Hematopoietic multipotent progenitor cell treated with erythropoietin and hydrocortisone succinate and interleukin-3 and kit ligand, for 17 days (in vitro differentiated cells): Measurements from ENCODE around the gene TACR2.

ENCODE experiments used
- DNase-seq: peaks from one replicate; pipeline ENCODE4 v3.0.0-alpha.2; 2015; ENCODE audit warnings: low spot score

TACR2 gene

DNA sequence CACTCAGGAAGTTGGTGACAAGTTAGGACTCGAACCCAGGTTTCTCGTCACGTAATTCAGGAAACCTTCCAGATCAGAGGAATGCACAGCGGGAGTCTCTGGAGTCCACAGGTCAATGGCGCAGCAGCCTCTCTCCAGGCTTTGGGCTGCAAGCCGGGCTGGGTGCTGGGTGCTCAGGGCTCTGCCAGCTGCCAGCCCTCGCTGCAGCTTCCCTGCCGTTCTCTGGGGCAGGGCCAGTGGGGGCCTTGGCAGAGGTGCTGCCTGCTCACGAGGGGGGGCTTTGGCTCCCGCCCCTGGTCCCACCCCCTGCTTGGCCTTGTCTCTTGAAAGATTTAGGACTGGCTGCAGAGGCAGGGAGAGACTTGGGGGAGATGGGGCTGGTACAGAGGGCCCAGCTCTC lies at the start of gene TACR2:
Gene TACR2, minus strand, starts transcription at position 224 of the 400 bp plus-strand sequence. CDS start 595 bp downstream, outside the sequence.
- DNase-seq = no peak

DNA sequence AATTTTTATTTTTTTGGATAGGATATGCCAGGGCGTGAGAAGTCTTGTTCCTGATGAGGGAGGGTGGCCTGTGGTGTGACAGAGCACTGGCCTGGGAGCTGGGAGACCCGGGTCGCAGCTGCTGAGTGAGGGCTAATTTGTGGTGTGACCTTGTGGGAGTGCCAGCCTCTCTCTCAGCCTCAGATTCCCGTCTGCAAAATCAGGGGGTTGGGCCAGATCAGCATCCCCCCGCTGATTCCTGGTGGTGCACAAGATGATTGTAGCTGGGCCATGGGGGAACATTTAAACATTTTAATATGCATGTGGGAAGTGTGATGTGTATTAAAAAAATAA lies 49.4 kb upstream of the TACR2 start:
- DNase-seq = no peak

DNA sequence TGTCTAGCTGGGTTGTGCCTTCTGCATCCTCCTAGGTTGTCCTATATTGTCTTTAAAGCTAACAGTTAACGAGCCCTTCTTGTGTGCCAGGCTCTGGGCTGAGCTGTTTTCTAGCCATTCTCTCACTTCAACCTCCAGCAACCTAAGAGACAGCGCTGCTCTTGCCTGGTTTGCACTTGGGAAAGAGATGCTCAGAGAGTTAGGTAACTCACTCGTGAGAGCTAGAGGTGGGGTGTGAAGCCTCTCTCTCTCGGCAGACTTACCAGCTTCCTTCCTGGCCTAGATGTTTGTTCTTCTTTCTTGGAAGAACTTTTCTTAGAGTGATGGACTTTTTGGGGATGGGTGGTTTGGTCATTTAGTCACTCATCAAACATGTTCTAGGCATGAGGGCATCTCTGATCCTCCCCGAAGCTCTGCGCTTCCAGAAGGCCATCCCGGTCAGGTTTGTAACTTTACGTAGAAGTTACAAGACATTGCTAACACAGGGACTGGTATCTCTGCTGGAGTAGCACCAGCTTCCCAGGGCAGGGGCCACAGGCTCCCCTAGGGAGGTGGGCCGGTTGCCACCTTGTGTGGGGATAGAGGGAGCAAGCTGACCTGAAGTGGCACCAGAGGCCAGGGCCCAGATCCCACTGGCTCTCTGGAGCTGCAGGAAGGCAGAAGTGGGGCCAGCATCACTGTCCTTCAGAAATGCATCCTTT lies 48.9 kb upstream of the TACR2 start:
- DNase-seq = no peak

DNA sequence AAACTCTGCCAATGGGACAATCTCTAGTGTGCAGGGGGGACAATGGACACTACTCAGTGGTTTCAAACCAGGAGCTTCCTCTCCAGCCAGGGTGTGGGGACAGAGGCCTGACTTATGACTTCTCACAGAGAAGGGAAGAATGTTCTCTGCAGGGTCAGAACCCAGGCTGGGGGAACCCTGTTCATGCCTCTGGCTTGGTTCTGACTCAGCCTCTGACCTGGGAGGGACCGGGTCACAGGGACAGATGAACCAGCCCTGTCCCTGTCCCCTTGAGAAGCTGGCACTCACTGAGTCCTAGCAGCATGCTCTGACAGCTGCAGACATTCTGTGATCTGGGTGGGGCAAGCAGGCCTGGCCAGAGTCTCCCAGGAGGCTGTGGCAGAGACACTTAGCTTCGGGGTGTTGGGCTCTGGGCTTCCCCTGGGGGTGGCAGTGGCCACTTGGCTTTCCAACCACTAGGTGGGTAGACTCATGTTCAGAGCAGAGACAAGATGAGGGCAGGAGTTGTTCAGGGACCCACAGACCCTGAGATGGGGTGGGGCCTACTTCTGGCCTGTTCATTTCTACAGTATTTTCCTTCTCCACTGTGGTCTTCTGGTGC lies 48.2 kb upstream of the TACR2 start:
- no peak for DNase-seq

DNA sequence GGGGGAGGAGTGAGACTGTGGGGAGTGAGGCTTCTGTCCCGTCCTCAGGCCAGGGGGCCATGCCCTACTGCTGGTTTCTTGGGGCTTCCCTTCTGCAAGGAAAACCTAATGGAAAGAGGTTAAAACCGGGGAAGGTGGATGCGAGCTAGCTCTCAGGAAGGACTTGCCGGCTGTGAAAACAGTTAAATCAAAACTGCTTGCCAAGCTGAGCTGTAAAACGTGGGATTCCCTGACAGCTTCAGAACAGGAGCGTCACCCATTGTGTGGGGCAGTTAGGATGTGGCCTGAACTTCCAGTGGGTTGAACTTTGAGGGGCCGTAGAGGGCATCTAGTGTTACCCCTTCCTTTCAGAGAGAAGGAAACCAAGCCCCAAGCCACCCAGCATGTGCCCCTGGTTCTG lies 47.7 kb upstream of the TACR2 start:
- no peak for DNase-seq

DNA sequence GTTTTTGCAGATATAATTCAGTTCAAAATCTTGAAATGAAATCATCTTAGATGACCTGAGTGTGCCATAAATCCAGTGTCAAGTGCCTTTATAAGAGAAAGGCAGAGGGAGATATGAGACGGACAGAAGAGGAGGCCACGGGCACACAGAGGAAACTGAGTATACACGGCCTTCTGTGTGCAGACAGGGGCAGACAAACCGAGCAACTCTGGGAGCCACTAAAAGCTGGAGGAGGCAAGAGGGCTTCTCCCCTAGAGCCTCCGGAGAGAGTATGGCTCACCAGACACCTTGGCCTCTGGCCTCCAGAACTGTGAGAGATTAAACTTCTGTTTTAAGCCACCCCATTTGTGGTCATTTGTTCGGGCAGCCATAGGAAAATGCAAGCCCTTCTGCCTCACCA lies 47.2 kb upstream of the TACR2 start:
- no peak for DNase-seq

DNA sequence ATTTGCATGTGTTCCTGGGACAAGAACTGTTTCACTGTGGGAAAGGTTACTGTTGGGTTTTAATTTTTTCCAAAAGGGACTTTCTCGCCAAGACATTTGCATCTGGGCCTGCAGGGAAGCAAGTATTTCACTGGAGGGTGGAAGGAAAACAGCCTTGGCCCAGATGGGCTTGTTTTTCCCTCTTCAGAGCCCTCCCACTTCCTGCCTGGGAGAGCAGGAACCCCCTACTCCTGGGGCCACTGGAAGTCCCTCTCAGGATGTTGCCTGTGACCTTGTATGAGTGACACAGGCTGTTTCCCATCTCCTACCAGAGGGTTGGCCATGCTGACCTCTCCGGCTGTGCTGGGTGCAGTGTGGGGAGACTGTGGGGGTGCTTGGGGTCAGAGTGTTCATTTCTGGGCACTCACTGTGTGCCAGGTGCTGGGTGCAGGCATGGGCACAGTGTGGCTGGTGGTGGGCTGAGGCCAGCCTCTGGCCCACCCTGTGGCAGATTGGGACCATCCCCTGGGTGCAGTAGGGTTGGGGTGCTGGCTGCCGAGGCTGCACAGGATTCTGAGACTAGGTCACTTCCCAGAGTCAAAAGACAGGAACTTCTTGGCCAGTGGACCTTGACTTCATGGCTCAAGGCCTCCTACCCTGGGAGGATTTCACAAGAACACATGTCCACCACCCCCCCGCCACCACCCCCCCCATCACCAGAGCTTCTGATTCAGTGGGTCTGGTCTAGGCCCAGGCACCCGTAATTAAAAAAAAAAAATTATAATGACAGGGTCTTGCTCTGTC lies 44.7 kb upstream of the TACR2 start:
- no peak for DNase-seq

DNA sequence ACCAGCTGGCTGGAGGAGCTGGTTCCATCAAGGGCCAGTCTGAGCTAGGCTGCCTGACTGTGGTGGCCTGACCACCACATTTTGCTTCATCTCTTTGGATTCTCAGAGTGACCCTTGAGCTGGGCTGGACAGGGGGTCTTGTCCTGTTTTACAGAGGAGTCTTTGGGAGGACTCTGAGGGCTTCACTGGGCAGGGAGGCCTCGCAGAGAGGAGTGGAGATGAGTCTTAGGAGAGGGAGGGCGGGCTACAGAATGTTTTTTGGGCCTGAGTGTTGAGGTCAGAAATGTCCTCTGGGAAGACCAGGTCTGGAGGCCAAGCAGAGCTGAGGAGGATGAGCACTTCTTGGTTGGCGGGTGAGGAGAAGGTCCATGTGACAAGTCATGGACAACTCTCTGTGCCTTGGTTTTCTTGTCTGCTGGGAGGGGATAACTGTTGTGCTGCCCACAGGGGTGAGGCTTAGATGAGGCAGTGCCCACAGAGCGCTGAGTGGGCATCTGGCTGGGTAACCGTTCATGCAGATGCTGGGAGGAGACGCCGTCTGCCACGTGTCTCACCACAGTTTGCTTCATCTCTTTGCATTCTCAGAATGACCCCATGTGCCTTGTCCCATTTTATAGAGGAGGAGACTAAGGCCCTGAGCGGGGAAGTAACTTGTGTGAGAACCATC lies 44.0 kb upstream of the TACR2 start:
- no peak for DNase-seq

DNA sequence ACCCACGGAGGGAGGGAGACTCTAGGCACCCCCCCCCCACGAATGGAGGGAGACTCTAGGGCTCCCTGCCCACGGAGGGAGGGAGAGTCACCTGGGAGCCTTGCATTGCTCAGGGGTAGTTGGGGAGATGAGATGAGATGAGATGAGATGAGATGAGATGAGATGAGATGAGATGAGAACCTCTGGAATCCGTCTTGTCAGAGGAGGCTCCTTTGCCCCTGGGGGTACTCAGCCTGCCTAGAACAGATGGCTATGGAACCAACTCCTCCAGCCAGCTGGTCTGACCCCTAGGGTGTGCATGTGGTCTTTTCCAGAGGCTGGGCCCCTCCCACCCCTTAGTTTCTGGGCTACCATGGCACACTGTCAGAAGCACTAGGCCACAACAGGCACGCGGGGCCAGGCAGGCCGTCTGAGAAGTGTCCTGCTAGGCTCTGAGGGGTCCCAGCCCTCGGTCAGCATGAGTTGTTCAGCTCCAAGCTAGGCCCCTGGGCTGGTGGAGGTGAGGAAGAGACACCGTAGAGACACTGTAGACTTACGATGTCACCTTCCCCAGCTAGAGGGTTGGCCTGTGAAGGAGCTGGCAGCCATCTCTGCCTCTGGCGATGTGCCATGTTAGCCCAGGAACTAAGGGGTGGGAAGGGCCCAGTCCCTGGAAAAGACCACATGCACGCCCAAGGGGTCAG lies 43.3 kb upstream of the TACR2 start:
- DNase-seq = no peak

DNA sequence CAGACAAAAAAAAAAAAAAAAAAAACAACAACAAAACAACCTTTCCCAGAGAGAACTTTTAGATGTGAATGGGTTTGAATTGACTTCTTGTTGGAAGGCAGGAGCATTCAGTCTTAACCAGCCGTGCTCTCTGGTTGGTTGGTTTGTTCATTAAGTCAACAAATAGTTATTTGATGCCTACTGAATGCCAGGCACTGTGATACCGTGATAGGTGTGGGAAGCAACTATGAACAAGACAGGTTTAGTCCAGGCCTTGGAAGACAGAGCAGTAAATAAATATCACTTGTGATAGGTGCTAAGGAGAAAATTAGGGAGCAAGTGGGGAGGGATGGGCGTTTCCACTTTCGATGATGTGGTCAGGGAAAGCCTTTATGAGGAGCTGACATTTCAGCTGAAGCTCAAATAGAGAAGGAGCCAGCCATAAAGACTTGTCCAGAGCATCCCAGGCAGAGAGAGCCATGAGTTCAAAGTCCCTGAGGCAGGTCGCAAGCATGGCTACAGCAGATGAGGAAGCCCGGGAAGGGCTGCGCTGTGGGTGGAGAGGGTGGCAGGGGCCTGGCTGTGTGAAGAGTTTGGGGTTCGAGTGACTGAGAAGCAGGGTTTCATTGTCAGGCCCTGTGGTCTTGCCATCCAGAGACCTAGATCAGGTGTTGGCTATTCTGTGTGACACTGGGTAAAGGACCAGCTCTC lies 42.5 kb upstream of the TACR2 start:
- DNase-seq = no peak

DNA sequence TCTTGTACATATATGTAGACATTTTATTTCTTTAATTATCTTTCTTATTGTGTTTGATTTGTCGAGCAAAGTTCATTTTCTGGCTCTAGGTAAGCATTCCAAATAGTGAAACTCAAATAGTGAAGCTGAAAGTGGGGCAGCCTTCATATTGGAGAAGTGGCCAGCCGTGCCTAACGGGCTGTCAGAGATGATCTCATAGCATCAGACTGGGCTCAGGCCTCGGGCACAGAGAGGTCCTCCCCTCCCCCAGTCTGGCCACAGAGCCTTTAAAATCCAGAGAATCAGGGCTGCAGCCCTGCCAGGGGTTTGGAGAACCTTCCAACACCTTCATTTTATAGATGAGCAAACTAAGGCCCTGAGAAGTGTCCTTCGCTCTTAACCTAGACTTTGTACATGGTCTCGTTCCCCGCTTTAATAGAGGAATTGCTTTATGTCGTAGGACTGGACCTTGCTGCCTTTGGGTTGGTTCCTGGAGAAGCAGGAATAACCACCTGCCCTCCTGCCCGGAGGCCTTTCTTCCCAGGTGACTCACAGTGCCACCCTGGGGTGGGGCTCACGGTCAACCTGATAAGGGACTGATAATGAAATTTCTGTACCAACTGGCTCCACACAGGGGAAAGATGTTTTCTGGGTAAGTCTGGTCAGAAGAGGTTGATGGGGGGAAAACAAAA lies 41.8 kb upstream of the TACR2 start:
- no peak for DNase-seq

DNA sequence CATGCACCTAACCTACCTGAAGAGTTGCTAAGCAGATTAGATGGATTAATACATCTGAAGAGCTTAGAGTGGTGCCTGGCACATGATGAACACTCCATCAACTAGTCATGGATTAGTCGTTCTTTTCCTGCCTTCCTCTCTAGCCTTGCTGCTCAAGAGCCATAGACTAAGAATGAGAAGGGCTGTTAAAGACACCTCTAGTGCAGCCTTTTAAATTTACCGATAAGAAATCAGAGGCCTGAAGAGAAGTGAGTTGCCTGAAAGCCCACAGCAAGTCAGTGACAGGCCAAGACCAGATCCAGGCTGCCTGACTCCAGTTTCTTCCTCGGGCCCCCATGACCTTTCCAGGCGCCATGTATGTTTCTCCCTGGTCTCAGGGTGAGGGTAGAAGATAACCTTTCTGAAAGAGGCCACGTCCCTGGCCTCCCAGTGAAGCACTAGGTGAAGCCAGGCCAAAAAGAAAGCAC lies 41.1 kb upstream of the TACR2 start:
- no peak for DNase-seq

DNA sequence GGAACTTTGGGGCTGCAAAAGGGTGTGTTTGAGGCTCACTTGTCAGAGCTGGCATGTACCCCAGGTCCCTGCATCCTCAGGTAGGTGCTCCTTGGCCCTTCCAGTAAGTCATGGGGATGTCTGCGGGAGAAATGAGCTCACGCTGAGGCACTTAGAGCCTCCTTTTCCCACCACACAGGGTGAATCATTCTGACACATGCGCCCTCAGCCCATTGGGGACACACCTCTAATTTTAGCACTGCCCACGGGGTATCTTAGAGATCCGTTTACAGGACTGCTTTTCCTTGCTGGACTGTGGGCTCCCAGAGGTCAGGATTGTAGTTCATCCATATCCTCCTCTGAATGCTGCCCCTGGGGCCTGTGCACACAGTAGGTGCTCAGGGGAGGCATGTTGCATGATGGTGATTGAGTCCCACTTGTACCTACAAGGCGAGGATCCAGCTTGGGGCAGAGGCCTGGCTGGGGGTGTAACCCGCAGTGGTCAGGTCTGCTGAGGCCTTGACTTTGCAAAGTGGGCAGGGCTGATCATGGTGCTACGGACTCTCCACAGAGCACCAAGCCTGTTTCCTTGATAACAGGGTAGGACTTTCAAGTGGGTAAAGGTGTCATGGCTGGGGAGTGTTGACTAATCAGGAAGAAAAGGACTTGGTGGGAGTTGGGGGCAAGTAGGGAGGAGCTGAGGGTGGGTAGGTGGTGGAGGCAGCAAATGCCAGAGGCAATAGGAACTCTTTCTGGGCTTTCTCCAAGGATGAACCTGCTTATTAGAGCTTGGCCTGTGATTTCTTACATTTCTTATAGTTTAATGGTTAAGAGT lies 40.4 kb upstream of the TACR2 start:
- DNase-seq = no peak

DNA sequence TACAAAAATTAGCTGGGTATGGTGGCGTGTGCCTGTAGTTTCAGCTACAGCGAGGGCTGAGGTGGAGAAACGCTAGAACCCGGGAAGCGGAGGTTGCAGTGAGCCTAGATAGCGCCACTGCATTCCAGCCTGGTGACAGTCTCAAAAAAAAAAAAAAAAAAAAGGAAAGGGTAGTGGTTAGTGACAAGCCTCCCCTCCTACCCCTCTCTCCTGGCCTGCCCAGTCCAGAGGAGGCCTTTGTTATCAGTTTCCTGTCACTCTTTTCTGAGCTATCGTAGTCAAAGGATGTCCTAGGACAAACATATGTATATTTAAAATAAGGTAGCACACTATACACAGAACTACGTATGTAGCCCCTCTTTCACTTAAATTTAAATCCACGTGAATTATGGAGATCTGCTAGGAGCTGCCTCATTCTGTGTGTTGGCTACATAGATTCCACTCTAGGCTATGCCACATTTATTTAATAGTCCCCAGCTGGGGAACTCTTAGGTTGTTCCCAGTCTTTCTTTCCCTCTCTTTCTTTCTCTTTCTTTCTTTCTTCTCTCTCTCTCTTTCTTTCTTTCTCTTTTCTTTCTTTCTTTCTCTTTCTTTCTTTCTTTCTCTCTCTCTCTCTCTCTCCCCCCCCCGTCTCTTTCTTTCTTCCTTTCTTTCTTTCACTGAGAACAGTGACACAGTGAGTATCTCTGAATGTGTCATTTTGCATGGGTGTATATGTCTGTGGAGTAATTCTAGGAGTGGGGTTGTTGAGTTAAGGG lies 38.5 kb upstream of the TACR2 start:
- DNase-seq = no peak

DNA sequence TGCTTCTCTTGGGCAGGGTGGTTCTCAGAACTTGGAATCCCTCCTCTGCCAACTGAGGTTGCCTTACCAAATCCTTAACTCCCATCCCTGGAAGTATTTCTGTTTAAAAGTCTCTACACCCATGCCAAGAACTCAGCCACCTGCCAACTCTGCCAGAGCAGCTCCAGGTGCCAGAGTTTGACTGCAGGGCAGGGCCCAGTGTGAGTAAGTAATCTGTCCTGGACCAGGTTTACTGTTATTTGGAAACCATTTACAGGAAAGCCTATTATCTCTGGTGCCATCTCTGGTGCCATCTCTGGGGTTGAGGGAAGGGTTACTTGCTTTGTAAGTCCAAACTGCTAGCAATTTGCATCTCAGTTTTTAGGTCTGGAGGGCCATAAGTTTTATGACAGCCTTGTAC lies 37.1 kb upstream of the TACR2 start:
- no peak for DNase-seq

DNA sequence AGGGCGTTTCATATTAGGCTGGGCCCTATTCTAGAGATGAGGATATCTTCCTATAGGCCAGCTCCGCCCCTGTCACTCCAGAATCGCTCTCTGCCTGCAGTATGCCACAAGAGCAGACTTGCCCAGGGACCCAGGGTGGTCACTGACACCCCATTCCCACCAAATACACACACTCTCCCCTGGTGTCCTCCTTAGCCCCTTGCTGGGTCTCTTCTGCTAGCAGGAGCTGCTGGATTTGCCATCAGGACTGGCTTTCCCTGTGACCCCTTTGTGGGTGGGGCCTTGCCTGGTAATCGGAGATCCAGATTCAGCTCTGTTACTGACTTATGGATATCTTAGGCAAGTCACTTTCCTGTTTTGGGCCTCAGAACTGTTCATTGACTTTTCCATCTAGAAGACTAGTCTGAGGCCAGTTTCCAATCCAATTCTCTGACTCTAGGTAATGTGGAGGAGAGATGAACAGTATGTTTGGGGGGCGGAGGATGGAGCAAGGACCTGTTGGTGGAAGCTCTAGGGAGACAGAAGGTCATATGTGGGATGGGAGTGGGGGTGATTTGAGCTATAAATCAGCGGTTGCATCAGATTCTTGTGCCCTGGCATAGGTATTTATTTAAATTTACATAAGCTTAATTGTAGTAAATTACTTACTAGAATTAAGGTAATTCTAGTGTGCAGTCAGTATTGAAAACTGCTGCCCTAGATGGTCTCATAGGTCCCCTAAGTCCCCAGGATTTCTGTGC lies 36.1 kb upstream of the TACR2 start:
- DNase-seq = no peak

DNA sequence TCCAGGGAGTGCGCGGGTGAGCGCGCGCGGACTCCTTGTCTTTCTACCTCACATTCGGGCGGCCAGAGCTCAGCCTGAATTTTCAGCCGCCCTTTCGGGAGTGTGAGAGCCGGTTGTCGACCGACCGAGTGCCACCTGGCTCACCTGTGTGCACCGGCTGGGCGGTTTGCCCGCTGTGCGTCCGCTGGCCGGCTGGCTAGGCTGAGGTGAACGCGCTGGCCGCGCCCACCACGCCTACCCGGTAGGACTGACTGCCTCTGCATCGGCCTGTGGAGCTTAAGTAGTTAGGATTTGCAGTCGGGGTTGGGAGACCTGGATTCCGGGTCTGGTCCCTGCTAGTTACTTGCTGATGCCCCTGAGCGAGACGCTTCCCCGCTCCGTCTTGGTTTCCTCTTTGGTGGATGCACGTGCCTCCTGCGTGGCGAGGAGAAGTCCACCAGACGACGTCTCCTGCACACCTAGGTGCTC lies 35.1 kb upstream of the TACR2 start:
- DNase-seq = no peak

DNA sequence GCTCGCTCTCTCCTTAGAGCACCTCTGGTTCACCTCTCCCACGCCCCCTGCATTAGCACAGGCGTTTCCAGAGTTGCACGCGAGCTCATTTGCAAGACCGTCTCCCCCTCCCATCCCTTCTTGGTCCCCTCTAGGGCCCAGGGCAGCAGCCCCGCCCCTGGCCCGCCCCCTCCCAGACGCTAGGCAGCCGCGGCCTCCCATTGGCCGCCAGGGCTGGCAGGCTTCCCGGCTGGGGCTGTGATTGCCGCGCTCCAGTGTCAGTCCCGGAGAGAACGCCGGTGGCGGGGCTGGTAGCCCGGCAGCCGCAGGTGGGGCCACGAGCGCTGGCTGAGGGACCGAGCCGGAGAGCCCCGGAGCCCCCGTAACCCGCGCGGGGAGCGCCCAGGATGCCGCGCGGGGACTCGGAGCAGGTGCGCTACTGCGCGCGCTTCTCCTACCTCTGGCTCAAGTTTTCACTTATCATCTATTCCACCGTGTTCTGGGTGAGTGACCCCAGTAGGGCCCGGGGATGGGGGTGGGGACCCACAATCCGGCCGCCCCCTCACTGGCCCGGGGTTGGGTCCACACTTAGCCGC lies 34.6 kb upstream of the TACR2 start, which contains the start of gene TSPAN15:
Gene TSPAN15, plus strand, starts transcription at position 257 of the 575 bp plus-strand sequence. Its CDS starts 130 bp downstream, at position 387.
- DNase-seq = no peak
